Right lobe of liver (tissue), 6 donors: ENCODE data around the gene USF3. TPM values are rescaled to one million over a fixed set of nuclear protein-coding genes. Genes with fewer than 3 reads are reported as not detected.

Experiments
- ATAC-seq, 4 donors: fragments of 200-7000 bp; cut with Tn5 transposase; one replicate each; pipeline ENCODE4 v1.9.1; 2020; ENCODE audit warnings: mild to moderate bottlenecking in 4 of 4, moderate library complexity in 4 of 4
- DNase-seq, 3 donors: peaks; one replicate each; pipeline ENCODE4 v3.0.0-alpha.2; 2020
- H3K27ac ChIP-seq, 3 donors: fragments of 200-600 bp; one replicate each; pipeline ENCODE4 v1.8.0; 2022
- H3K27me3 ChIP-seq, 2 donors: fragments of 200-600 bp; one replicate each; pipeline ENCODE4 v1.8.0; 2022
- H3K36me3 ChIP-seq, 4 donors: fragments of 200-600 bp; sonication (generic) in 1 of 4; one replicate each; pipeline versions ENCODE4 v1.5.1 to v1.8.0; 2017 to 2022; ENCODE audit warnings: control low read depth in 1 of 4
- H3K4me1 ChIP-seq, 4 donors: fragments of 200-600 bp; sonication (generic) in 1 of 4; one replicate each; pipeline versions ENCODE4 v1.5.1 to v1.8.0; 2017 to 2022; ENCODE audit warnings: control low read depth in 1 of 4
- H3K4me3 ChIP-seq, 3 donors: fragments of 200-600 bp; one replicate each; pipeline ENCODE4 v1.8.0; 2022
- H3K9me3 ChIP-seq, 4 donors: fragments of 200-600 bp; sonication (generic) in 1 of 4; one replicate each; pipeline versions ENCODE4 v1.5.1 to v1.8.0; 2017 to 2022; ENCODE audit warnings: control low read depth in 1 of 4
- CTCF ChIP-seq, 4 donors: fragments of 200-600 bp in 3 of 4; fragments of 450-650 bp in 1 of 4; IDR thresholded peaks; one replicate each; pipeline versions ENCODE4 v1.5.1 to v1.8.0; 2016 to 2022; ENCODE audit warnings: antibody characterized with exemption in 4 of 4, mild to moderate bottlenecking in 2 of 4
- POLR2A ChIP-seq: fragments of 450-650 bp; IDR thresholded peaks from one replicate; pipeline ENCODE4 v1.6.1; 2017; ENCODE audit warnings: antibody characterized with exemption, mild to moderate bottlenecking
- WGBS: methylation state at CpG from one replicate; pipeline ENCODE4 v1.1.6; 2018; ENCODE audit warnings: low coverage, low lambda C conversion rate; ENCODE audit not compliant: insufficient coverage; ENCODE audit errors: missing lambda C conversion rate; 5-methylcytosine and 5-hydroxymethylcytosine counted together
- intact Hi-C, 2 donors: fragments of 100-400 bp; cut with DNase I; formaldehyde crosslinking; loops; one replicate each; pipeline versions ENCODE4 v1.11.2 to v1.14.1; 2022
- total RNA-seq, 6 experiments: library from RNA; depleted of rRNA in 2 of 6; stranded (reverse); fragments of >200 nt in 2 of 6; fragmentation: NEBNext Ultra II Directional in 3 of 6; extraction: Animal tissue kit (Norgen Biotek cat#: 25700) in 3 of 6; gene quantifications; one replicate each; pipeline versions ENCODE4 v1.1.0 to v1.2.4, GENCODE V29; 2016 to 2023
- donor health status: DM: no; HTN: yes; CAD: no.
- donor health status: DM: no; HTN: no; CAD: no.
- donor health status: DM: no; HTN: no; CAD: no.
- donor health status: DM: no; HTN: yes; CAD: no.
- donor health status: DM: no; HTN: yes; CAD: no.

Gene USF3
- total RNA-seq, 6 experiments from 2014 or later, result 12.1 to 20.3 (median 17.6) TPM

GRCh38 chr3:113676261-113676660 lies 20.2 kb downstream of the USF3 start:
- H3K4me1 ChIP-seq, result peaks cover 0 to 16% (median 11%) of the 10 kb centered on the region in 4 donors
- H3K4me3 ChIP-seq, result no peak overlapping the region
- ATAC-seq (no peak), DNase-seq (no peak)
- intact Hi-C loops, result no loop called here
- no peaks in the 10 kb centered on the region for H3K27me3 ChIP-seq
- 72% methylated on average over 3 of the region's 3 CpGs for WGBS
- H3K27ac ChIP-seq, result no peak overlapping the region
- TF ChIP-seq POLR2A (no peak), CTCF (IDR thresholded peaks at IDR 0.05) (no peak)
- H3K36me3 ChIP-seq, result no peaks in the 10 kb centered on the region
- H3K9me3 ChIP-seq, result no peaks in the 10 kb centered on the region

- Histone ChIP-seq H3K27ac (peak overlapping the region in 1 of 3 donors; percentile 54), H3K36me3 (no peaks in the 10 kb centered on the region), H3K9me3 (no peaks in the 10 kb centered on the region), H3K4me3 (no peak overlapping the region), H3K4me1 (peaks cover 0 to 16% (median 11%) of the 10 kb centered on the region in 4 donors), H3K27me3 (no peaks in the 10 kb centered on the region)
- intact Hi-C loops, result no loop called here
- ATAC-seq (peak; percentile 96 to 99 (median 98)), DNase-seq (peak; percentile 53 to 77 (median 65))
- TF ChIP-seq POLR2A (no peak), CTCF (IDR thresholded peaks at IDR 0.05) (no peak)
- 36% methylated on average over 4 of the region's 4 CpGs for WGBS
These were observed 22.8 kb downstream of the USF3 start for GRCh38 chr3:113673593-113673992.

- ATAC-seq (no peak), DNase-seq (no peak)
- H3K27me3 ChIP-seq, result no peaks in the 10 kb centered on the region
- peaks cover 0 to 17% (median 8%) of the 10 kb centered on the region in 4 donors for H3K4me1 ChIP-seq
- no peak overlapping the region for H3K27ac ChIP-seq
- intact Hi-C loops, result no loop called here
- TF ChIP-seq POLR2A (no peak), CTCF (IDR thresholded peaks at IDR 0.05) (no peak)
- 66% methylated on average over 4 of the region's 4 CpGs for WGBS
- H3K9me3 ChIP-seq, result no peaks in the 10 kb centered on the region
- H3K4me3 ChIP-seq, result no peak overlapping the region
- no peaks in the 10 kb centered on the region for H3K36me3 ChIP-seq
These were observed 28.4 kb downstream of the USF3 start for GRCh38 chr3:113668015-113668414.

- Histone ChIP-seq H3K4me3 (no peak overlapping the region), H3K27me3 (no peaks in the 10 kb centered on the region), H3K27ac (peak overlapping the region; percentile 72 to 93 (median 89)), H3K4me1 (peaks cover 0 to 40% (median 16%) of the 10 kb centered on the region in 4 donors), H3K36me3 (peaks cover 0 to 7% (median 3%) of the 10 kb centered on the region in 4 donors), H3K9me3 (no peaks in the 10 kb centered on the region)
- TF ChIP-seq CTCF (IDR thresholded peaks at IDR 0.05), result no peak
- no peak for TF ChIP-seq POLR2A
- no peak for ATAC-seq
- DNase-seq, result no peak
- intact Hi-C loops, result no loop called here
These were observed 31.8 kb downstream of the USF3 start for GRCh38 chr3:113664523-113665094.
